K562 (cell line): Measurements from ENCODE around the gene RPL29.
A peak's percentile ranks its signal among the peaks of the same experiment; 100 is the strongest.

ENCODE experiments used
- E2F5 ChIP-seq: sonication (generic); formaldehyde crosslinking; IDR thresholded peaks from 2 replicates; pipeline ENCODE4 v1.8.0; 2022; ENCODE audit warnings: mild to moderate bottlenecking, missing genetic modification reagents
- ETV5 ChIP-seq: sonication (generic); formaldehyde crosslinking; IDR thresholded peaks from 2 replicates; pipeline ENCODE4 v1.4.0; 2020; ENCODE audit warnings: low read depth, mild to moderate bottlenecking, missing genetic modification reagents
- HMGXB4 ChIP-seq: sonication (generic); formaldehyde crosslinking; IDR thresholded peaks from 2 replicates; pipeline ENCODE4 v1.8.1; 2023; ENCODE audit warnings: mild to moderate bottlenecking, missing genetic modification reagents
- JUN ChIP-seq, 2 experiments: sonication (generic) in 1 of 2; formaldehyde crosslinking in 1 of 2; IDR thresholded peaks; 2 replicates each; pipeline versions ENCODE4 v1.6.1 to v1.8.0; 2012 to 2022; ENCODE audit warnings: borderline replicate concordance in 2 of 2, mild to moderate bottlenecking in 2 of 2, improper control_type of control experiment in 1 of 2, low read depth in 1 of 2, low read length in 1 of 2, missing genetic modification reagents in 1 of 2
- MEF2A ChIP-seq: IDR thresholded peaks from 2 replicates; pipeline ENCODE4 v1.6.1; 2011; ENCODE audit warnings: low read depth, mild to moderate bottlenecking, low read length, moderate library complexity; ENCODE audit not compliant: control insufficient read depth
- NFE2L1 ChIP-seq: fragments of 450-650 bp; IDR thresholded peaks from 2 replicates; pipeline ENCODE4 v1.6.1; 2016; ENCODE audit warnings: missing genetic modification characterization, low read depth, mild to moderate bottlenecking, missing compliant biosample characterization, moderate library complexity, borderline replicate concordance
- POLR2A ChIP-seq: fragments of 450-650 bp; conservative IDR thresholded peaks from 2 replicates; pipeline ENCODE4 v1.6.1; 2016
- PREB ChIP-seq: sonication (generic); formaldehyde crosslinking; IDR thresholded peaks from 2 replicates; pipeline ENCODE4 v1.8.1; 2023; ENCODE audit warnings: mild to moderate bottlenecking, missing genetic modification reagents
- ZKSCAN1 ChIP-seq: fragments of 150-350 bp; IDR thresholded peaks from 2 replicates; pipeline ENCODE4 v1.6.1; 2016; ENCODE audit warnings: low read depth, low read length

GRCh38 chr3:51954713-51955112, 41.0 kb downstream of the RPL29 start:
- TF ChIP-seq ETV5 (CRISPR knock-in tag) (no peak), MEF2A (no peak), E2F5 (CRISPR knock-in tag) (no peak), HMGXB4 (CRISPR knock-in tag) (no peak), JUN (IDR thresholded peaks at IDR 0.05; ENCODE audit: borderline replicate concordance, low read depth, low read length) (no peak), JUN (CRISPR knock-in tag; IDR thresholded peaks at IDR 0.05; ENCODE audit: borderline replicate concordance) (no peak), PREB (CRISPR knock-in tag) (no peak), POLR2A (no peak), NFE2L1 (tag) (no peak), ZKSCAN1 (peak; percentile 15; the same call in 1 of the 2 replicates)
